Cerebellar cortex (tissue), 1 donor: ENCODE data around the gene ENHO.

Experiments
- DNase-seq: peaks from one replicate; pipeline ENCODE4 v3.0.0-alpha.2; 2015; ENCODE audit warnings: low spot score

Gene ENHO

GRCh38 chr9:34522971-34523797 lies at the start of gene ENHO:
ENHO (minus strand) TSS chr9:34522990; CDS start chr9:34521695, 1,295 bp downstream.
- DNase-seq, result peak; percentile 92

GRCh38 chr9:34572092-34572491 lies 49.3 kb upstream of the ENHO start:
- DNase-seq, result no peak

GRCh38 chr9:34571481-34571810 lies 48.7 kb upstream of the ENHO start:
- no peak for DNase-seq

GRCh38 chr9:34570809-34571480 lies 48.2 kb upstream of the ENHO start:
- DNase-seq, result peak; percentile 95

GRCh38 chr9:34570376-34570775 lies 47.6 kb upstream of the ENHO start:
- DNase-seq, result peak; percentile 64

GRCh38 chr9:34568774-34569173 lies 46.0 kb upstream of the ENHO start:
- no peak for DNase-seq

- DNase-seq, result no peak
Measured at GRCh38 chr9:34568133-34568532, 45.3 kb upstream of the ENHO start.

- DNase-seq, result peak; percentile 70
Measured at GRCh38 chr9:34566972-34567371, 44.2 kb upstream of the ENHO start.

- DNase-seq, result no peak
Measured at GRCh38 chr9:34566322-34566721, 43.5 kb upstream of the ENHO start.

- no peak for DNase-seq
Measured at GRCh38 chr9:34565856-34566255, 43.1 kb upstream of the ENHO start.

- DNase-seq, result no peak
Measured at GRCh38 chr9:34564617-34565016, 41.8 kb upstream of the ENHO start.

- DNase-seq, result no peak
Measured at GRCh38 chr9:34563262-34563661, 40.5 kb upstream of the ENHO start.

- no peak for DNase-seq
Measured at GRCh38 chr9:34562135-34562745, 39.5 kb upstream of the ENHO start.

- DNase-seq, result no peak
Measured at GRCh38 chr9:34560599-34561214, 37.9 kb upstream of the ENHO start.

GRCh38 chr9:34559624-34560455 lies 37.0 kb upstream of the ENHO start:
- DNase-seq, result peak; percentile 28

- DNase-seq, result peak; percentile 43
Measured at GRCh38 chr9:34558919-34559623, 36.3 kb upstream of the ENHO start.

GRCh38 chr9:34558364-34558763 lies 35.6 kb upstream of the ENHO start:
- DNase-seq, result no peak

GRCh38 chr9:34557426-34558321 lies 34.9 kb upstream of the ENHO start:
- no peak for DNase-seq

GRCh38 chr9:34556949-34557348 lies 34.2 kb upstream of the ENHO start:
- DNase-seq, result no peak

GRCh38 chr9:34555936-34556525 lies 33.2 kb upstream of the ENHO start:
- DNase-seq, result no peak
